Mucosa of rectum (tissue), 2 donors: ENCODE data around the gene ZNF8.

Source experiments
- H3K27ac ChIP-seq, 2 donors: one replicate each; pipeline ENCODE4 v1.7.0; 2013; ENCODE audit warnings: inconsistent platforms in 2 of 2, low read depth in 2 of 2, low read length in 2 of 2
- H3K27me3 ChIP-seq, 2 donors: one replicate each; pipeline ENCODE4 v1.7.0; 2013; ENCODE audit warnings: low read length in 2 of 2; ENCODE audit not compliant: control insufficient read depth in 2 of 2, insufficient read depth in 2 of 2
- H3K36me3 ChIP-seq, 2 donors: one replicate each; pipeline ENCODE4 v1.7.0; 2013; ENCODE audit warnings: low read length in 2 of 2; ENCODE audit not compliant: control insufficient read depth in 2 of 2, insufficient read depth in 2 of 2
- H3K4me1 ChIP-seq, 2 donors: one replicate each; pipeline ENCODE4 v1.7.0; 2013; ENCODE audit warnings: low read length in 2 of 2, mild to moderate bottlenecking in 1 of 2; ENCODE audit not compliant: control insufficient read depth in 2 of 2, insufficient read depth in 2 of 2
- H3K4me3 ChIP-seq, 2 donors: one replicate each; pipeline ENCODE4 v1.7.0; 2013; ENCODE audit warnings: low read length in 2 of 2
- H3K9ac ChIP-seq, 2 donors: one replicate each; pipeline ENCODE4 v1.7.0; 2013; ENCODE audit warnings: low read length in 2 of 2, low read depth in 1 of 2, mild to moderate bottlenecking in 1 of 2
- H3K9me3 ChIP-seq, 2 donors: one replicate each; pipeline ENCODE4 v1.7.0; 2013; ENCODE audit warnings: low read length in 2 of 2; ENCODE audit not compliant: control insufficient read depth in 2 of 2
- donor health status: healthy.
- donor health status: Normal muscosa, but diverticular disease.

ZNF8 gene

GRCh38 chr19:58265100-58265499 is 13.7 kb upstream of the ZNF8 start:
- peaks cover 25 to 38% of the 10 kb centered on the region in 2 donors for H3K36me3 ChIP-seq

GRCh38 chr19:58268344-58268743 is 10.4 kb upstream of the ZNF8 start:
- Histone ChIP-seq H3K27me3 (no peaks in the 10 kb centered on the region), H3K36me3 (peaks cover 0 to 19% of the 10 kb centered on the region in 2 donors), H3K9ac (no peak overlapping the region), H3K9me3 (peaks cover 34 to 41% of the 10 kb centered on the region in 2 donors), H3K4me1 (no peaks in the 10 kb centered on the region), H3K4me3 (no peak overlapping the region), H3K27ac (no peak overlapping the region)

More at GRCh38 chr19:58265100-58265499, 13.7 kb upstream of the ZNF8 start:
- Histone ChIP-seq H3K9me3 (peaks cover 51 to 61% of the 10 kb centered on the region in 2 donors), H3K27me3 (no peaks in the 10 kb centered on the region), H3K9ac (no peak overlapping the region), H3K4me1 (no peaks in the 10 kb centered on the region), H3K4me3 (peak overlapping the region in 1 of 2 donors; percentile 16), H3K27ac (no peak overlapping the region)

- Histone ChIP-seq H3K36me3 (peaks cover 0 to 8% of the 10 kb centered on the region in 2 donors), H3K27me3 (no peaks in the 10 kb centered on the region), H3K4me1 (peaks cover 3 to 4% of the 10 kb centered on the region in 2 donors), H3K4me3 (peak overlapping the region in 1 of 2 donors; percentile 43), H3K9me3 (peaks cover 22 to 23% of the 10 kb centered on the region in 2 donors), H3K9ac (no peak overlapping the region), H3K27ac (peak overlapping the region in 1 of 2 donors; percentile 20)
Observed at GRCh38 chr19:58274771-58275201, 4.0 kb upstream of the ZNF8 start.

- Histone ChIP-seq H3K4me1 (peaks cover 3 to 4% of the 10 kb centered on the region in 2 donors), H3K9ac (no peak overlapping the region), H3K27me3 (no peaks in the 10 kb centered on the region), H3K36me3 (peaks cover 0 to 5% of the 10 kb centered on the region in 2 donors), H3K9me3 (peaks cover 20 to 21% of the 10 kb centered on the region in 2 donors), H3K4me3 (peak overlapping the region in 1 of 2 donors; percentile 43), H3K27ac (peak overlapping the region in 1 of 2 donors; percentile 22)
Observed at GRCh38 chr19:58275564-58275963, 3.2 kb upstream of the ZNF8 start.

GRCh38 chr19:58277197-58277596 is 1.6 kb upstream of the ZNF8 start:
- Histone ChIP-seq H3K4me1 (peaks cover 3 to 4% of the 10 kb centered on the region in 2 donors), H3K4me3 (no peak overlapping the region), H3K9me3 (peaks cover 8 to 10% of the 10 kb centered on the region in 2 donors), H3K36me3 (no peaks in the 10 kb centered on the region), H3K27ac (no peak overlapping the region), H3K9ac (no peak overlapping the region), H3K27me3 (no peaks in the 10 kb centered on the region)

GRCh38 chr19:58277748-58278540 is 811 bp upstream of the ZNF8 start:
- Histone ChIP-seq H3K9ac (peak overlapping the region; percentile 68 to 81), H3K36me3 (no peaks in the 10 kb centered on the region), H3K4me1 (peaks cover 3 to 4% of the 10 kb centered on the region in 2 donors), H3K27me3 (no peaks in the 10 kb centered on the region), H3K9me3 (peaks cover 8 to 10% of the 10 kb centered on the region in 2 donors), H3K27ac (peak overlapping the region; percentile 74 to 84), H3K4me3 (peak overlapping the region; percentile 84 to 88)

GRCh38 chr19:58279042-58279924 is 528 bp downstream of the ZNF8 start:
- H3K9me3 ChIP-seq, result peaks cover 6 to 7% of the 10 kb centered on the region in 2 donors
- H3K36me3 ChIP-seq, result no peaks in the 10 kb centered on the region
- H3K27ac ChIP-seq, result peak overlapping the region; percentile 74 to 84
- H3K4me3 ChIP-seq, result peak overlapping the region; percentile 84 to 88
- peak overlapping the region; percentile 68 to 81 for H3K9ac ChIP-seq
- peaks cover 3 to 4% of the 10 kb centered on the region in 2 donors for H3K4me1 ChIP-seq
- no peaks in the 10 kb centered on the region for H3K27me3 ChIP-seq

GRCh38 chr19:58279925-58280316 is 1.2 kb downstream of the ZNF8 start:
- Histone ChIP-seq H3K36me3 (peaks cover 0 to 3% of the 10 kb centered on the region in 2 donors), H3K27me3 (no peaks in the 10 kb centered on the region), H3K9me3 (peaks cover 5 to 6% of the 10 kb centered on the region in 2 donors), H3K27ac (no peak overlapping the region), H3K9ac (no peak overlapping the region), H3K4me3 (peak overlapping the region; percentile 84 to 88), H3K4me1 (peaks cover 3 to 4% of the 10 kb centered on the region in 2 donors)

- Histone ChIP-seq H3K36me3 (peaks cover 34% of the 10 kb centered on the region in 2 donors), H3K27me3 (no peaks in the 10 kb centered on the region), H3K4me3 (no peak overlapping the region), H3K9me3 (peaks cover 6 to 9% of the 10 kb centered on the region in 2 donors), H3K4me1 (peaks cover 0 to 4% of the 10 kb centered on the region in 2 donors), H3K9ac (no peak overlapping the region), H3K27ac (no peak overlapping the region)
Observed at GRCh38 chr19:58284199-58284598, 5.4 kb downstream of the ZNF8 start.
